HG03571 (cell line): ENCODE data around the gene CAMK2B.

Source experiments
- ATAC-seq: cut with Tn5 transposase; IDR thresholded peaks from one replicate; pipeline ENCODE4 v1.9.1; 2021; ENCODE audit not compliant: unreplicated experiment

Gene CAMK2B

GRCh38 chr7:44287488-44288380 lies 37.7 kb downstream of the CAMK2B start:
- no peak for ATAC-seq

GRCh38 chr7:44286618-44287487 lies 38.5 kb downstream of the CAMK2B start:
- no peak for ATAC-seq

GRCh38 chr7:44286182-44286617 lies 39.2 kb downstream of the CAMK2B start:
- ATAC-seq: no peak

- ATAC-seq: no peak
Measured at GRCh38 chr7:44285561-44285960, 39.8 kb downstream of the CAMK2B start.

- no peak for ATAC-seq
Measured at GRCh38 chr7:44284881-44285541, 40.4 kb downstream of the CAMK2B start.

GRCh38 chr7:44284216-44284615 lies 41.2 kb downstream of the CAMK2B start:
- no peak for ATAC-seq

- ATAC-seq: no peak
Measured at GRCh38 chr7:44283381-44284211, 41.8 kb downstream of the CAMK2B start.

GRCh38 chr7:44282601-44283171 lies 42.7 kb downstream of the CAMK2B start:
- no peak for ATAC-seq

GRCh38 chr7:44281811-44282600 lies 43.4 kb downstream of the CAMK2B start:
- ATAC-seq: no peak

- no peak for ATAC-seq
Measured at GRCh38 chr7:44280993-44281721, 44.2 kb downstream of the CAMK2B start.

GRCh38 chr7:44280636-44280992 lies 44.8 kb downstream of the CAMK2B start:
- no peak for ATAC-seq

GRCh38 chr7:44279731-44280505 lies 45.5 kb downstream of the CAMK2B start:
- ATAC-seq: no peak

- ATAC-seq: no peak
Measured at GRCh38 chr7:44279286-44279685, 46.1 kb downstream of the CAMK2B start.

GRCh38 chr7:44278451-44279161 lies 46.8 kb downstream of the CAMK2B start:
- no peak for ATAC-seq

- no peak for ATAC-seq
Measured at GRCh38 chr7:44277851-44278250, 47.5 kb downstream of the CAMK2B start.

GRCh38 chr7:44277391-44277790 lies 48.0 kb downstream of the CAMK2B start:
- ATAC-seq: no peak

GRCh38 chr7:44276571-44277221 lies 48.7 kb downstream of the CAMK2B start:
- ATAC-seq: no peak
